C4-2B (cell line): Measurements from ENCODE around the gene MUC13.

Source experiments
- ZFX ChIP-seq: fragments of 450-650 bp; IDR thresholded peaks from 2 replicates; pipeline ENCODE4 v1.6.1; 2017
- TF ChIP-seq, protein P1 (sequence below): fragments of 450-650 bp; conservative IDR thresholded peaks from 2 replicates; pipeline ENCODE4 v1.5.1; 2017; ENCODE audit warnings: mild to moderate bottlenecking

DNA sequence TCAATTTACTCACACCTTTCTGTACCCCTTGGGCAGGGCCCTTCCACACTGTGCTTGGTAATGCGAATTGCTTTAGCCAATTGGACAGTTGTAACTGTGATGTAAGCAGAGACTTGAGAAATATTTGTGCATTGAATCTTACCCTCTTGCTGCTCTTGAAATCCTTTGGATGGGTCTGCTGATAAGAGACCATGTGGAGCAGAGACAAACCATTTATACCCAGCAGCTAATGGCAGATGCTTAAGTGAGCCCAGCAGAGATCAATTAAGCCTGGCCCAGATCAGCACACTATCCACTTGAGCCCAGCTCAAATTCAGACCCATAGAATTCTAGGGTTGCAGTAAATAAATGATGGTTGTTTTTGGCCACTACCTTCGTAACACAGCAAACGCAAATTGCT is 19.3 kb downstream of the MUC13 start:
- TF ChIP-seq ZFX, result no peak
- TF ChIP-seq, protein P1, sequence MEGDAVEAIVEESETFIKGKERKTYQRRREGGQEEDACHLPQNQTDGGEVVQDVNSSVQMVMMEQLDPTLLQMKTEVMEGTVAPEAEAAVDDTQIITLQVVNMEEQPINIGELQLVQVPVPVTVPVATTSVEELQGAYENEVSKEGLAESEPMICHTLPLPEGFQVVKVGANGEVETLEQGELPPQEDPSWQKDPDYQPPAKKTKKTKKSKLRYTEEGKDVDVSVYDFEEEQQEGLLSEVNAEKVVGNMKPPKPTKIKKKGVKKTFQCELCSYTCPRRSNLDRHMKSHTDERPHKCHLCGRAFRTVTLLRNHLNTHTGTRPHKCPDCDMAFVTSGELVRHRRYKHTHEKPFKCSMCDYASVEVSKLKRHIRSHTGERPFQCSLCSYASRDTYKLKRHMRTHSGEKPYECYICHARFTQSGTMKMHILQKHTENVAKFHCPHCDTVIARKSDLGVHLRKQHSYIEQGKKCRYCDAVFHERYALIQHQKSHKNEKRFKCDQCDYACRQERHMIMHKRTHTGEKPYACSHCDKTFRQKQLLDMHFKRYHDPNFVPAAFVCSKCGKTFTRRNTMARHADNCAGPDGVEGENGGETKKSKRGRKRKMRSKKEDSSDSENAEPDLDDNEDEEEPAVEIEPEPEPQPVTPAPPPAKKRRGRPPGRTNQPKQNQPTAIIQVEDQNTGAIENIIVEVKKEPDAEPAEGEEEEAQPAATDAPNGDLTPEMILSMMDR, result no peak
